Keratinocyte (primary cell): Measurements from ENCODE around the gene AGAP1.

ENCODE experiments used
- CTCF ChIP-seq, 3 experiments: IDR thresholded peaks in 1 of 3; conservative IDR thresholded peaks in 1 of 3; optimal IDR thresholded peaks in 1 of 3; 2 replicates in 2 of 3; 3 replicates in 1 of 3; pipeline versions ENCODE3 to v1.5.1; 2011; ENCODE audit warnings: low read length in 3 of 3, mild to moderate bottlenecking in 3 of 3, moderate library complexity in 2 of 3, control low read depth in 1 of 3, inconsistent platforms in 1 of 3; ENCODE audit not compliant: insufficient read depth in 2 of 3; ENCODE audit errors: extremely low read depth in 1 of 3
- EZH2 ChIP-seq: IDR thresholded peaks from one replicate; pipeline ENCODE4 v1.6.1; 2012; ENCODE audit warnings: inconsistent platforms, mild to moderate bottlenecking, low read length, moderate library complexity

GRCh38 chr2:236061899-236062298 lies 568.1 kb downstream of the AGAP1 start:
- TF ChIP-seq CTCF (optimal IDR thresholded peaks at IDR 0.05 in 1 of 3, IDR thresholded peaks at IDR 0.05 in 1 of 3, conservative IDR thresholded peaks at IDR 0.05 in 1 of 3; ENCODE audit: extremely low read depth in 1 of 3, insufficient read depth in 2 of 3, low read length in 3 of 3) (no peak), EZH2 (no peak)
